Head of caudate nucleus (tissue), 42 donors: ENCODE results near the gene SERPINB7.

ENCODE experiments used
- DNase-seq, 42 donors: peaks; one replicate each; pipeline versions ENCODE4 v3.0.0 to v3.0.0-alpha.2; 2020 to 2021; ENCODE audit warnings: mixed read lengths in 7 of 42
- intact Hi-C: fragments of 100-400 bp; cut with DNase I; formaldehyde crosslinking; loops from one replicate; pipeline ENCODE4 v1.15.0; 2022

SERPINB7 gene

DNA sequence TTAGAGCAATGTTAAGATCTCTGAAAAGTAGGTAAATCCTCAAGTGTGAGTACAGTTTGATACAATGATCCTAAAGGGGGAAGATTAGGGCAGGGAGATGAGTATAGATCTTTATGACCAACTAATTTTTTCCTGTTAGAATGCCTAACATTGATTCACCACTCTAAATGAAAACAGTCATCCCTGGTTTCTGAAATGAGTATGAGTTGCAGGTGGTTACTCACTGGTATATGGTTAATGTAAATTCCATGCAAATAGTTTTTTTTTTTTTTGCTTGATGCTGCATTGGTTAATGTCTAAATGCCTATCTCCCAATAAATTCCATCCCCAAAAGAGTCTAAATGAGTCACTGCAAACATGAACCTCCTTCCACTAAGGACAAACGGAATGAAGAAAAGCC is 57.3 kb downstream of the SERPINB7 start:
- intact Hi-C loops = no loop called here

DNA sequence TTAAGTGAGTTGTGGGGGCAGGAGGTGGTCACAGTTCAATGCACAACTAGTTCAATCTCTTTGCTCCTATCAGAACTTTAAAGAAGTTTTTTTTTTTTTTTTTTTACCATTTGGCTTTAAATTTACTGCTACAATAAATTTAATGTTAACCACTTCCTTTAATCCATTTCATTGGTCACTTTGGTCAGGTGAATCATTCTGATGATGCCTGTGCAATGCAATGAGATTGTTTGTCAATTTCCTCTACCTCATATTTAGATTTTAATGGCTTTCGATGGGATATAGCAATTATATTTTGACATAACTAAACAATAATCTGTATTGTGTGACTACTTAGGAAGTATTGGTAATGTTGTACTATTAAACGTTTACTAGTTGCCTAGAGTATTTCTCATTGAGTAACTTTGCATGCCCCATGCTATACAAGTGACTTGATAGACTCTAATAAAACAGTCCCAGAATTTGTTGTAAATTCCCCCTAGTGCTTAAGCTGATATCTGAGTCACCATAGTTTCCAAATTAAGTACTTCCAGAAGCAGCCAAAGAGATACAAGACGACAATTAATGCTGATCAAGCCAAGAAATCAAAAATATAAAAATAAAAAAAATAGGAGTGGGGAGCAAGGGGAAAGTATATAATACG is 59.4 kb downstream of the SERPINB7 start:
- no peak for DNase-seq
- intact Hi-C loops = no loop called here

More for the DNA sequence above, 57.3 kb downstream of the SERPINB7 start:
- DNase-seq = no peak

DNA sequence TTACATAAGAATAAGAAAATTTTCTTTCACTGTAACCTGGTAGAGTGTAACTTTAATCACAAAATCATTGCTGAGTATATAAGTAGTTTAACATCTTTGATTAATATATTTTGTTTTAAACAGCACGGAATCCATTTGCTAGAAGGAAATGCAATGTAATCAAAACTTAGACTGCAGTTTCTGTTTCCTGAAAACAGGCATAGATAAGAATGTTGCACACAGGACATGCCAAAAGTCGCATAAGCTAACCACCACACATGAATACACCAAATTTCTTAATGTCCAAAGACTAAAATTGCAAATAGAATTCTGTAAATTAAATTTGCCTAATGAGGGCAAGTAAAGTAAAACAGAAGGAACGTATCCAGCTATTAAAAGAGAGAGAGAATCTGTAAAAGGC is 61.2 kb downstream of the SERPINB7 start:
- no peak for DNase-seq
- intact Hi-C loops = no loop called here

DNA sequence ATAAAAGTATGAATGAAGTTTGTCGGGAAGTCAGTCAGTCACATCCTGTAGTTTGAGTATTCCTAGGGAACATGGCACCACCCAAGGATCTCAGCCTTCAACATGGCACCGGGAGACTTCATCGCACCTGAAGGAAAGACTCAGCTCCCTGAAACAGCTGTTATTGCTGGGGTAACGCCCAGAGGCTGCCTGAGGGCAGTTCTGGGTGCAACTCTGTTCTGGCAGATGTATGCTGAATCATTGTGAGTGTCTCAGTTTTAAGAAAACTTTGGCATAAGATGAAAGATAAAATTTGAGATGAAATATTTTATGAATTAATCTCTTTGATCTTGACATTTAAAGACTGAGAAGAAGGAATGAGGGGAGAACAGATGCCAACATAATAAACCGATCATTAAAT is 62.4 kb downstream of the SERPINB7 start:
- intact Hi-C loops = no loop called here
- no peak for DNase-seq

DNA sequence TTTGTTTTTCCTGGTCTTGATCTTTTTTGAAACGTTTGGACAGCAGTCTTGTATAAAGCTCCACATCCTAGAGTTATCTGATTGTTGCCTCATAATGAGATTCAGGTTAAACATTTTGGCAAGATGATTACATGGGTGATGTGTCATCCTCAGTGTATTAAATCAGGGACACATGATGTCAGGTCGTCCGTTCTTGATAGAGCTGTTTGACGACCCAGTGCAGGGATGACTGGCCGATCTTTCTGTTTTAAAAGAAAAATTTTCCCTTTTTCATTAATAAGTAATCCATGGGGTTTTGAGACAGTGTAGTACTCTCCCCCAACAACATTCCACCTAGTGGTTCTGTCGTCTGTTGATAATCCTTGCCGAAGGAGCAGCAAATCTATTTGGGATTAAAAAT is 67.8 kb downstream of the SERPINB7 start:
- intact Hi-C loops = no loop called here
- DNase-seq = no peak

DNA sequence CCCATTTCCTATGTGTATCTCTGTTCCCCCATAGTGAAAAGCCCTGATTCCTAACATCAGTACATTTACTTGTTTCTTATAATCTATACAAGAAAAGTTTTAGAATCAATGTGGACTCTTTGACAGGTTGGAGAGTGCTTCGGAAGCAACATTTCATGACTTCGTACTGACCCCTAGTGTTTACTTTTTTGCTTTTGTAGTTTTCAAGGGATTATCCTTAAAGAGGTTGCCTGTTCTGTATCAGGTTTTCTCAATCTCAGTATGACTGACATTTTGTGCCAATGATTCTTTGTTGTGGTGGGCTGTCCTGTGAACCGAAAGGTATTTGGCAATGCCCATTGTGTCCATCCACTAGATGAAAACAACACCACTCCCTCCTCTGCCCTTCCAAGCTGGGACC is 69.0 kb downstream of the SERPINB7 start:
- intact Hi-C loops = no loop called here
- DNase-seq = no peak

DNA sequence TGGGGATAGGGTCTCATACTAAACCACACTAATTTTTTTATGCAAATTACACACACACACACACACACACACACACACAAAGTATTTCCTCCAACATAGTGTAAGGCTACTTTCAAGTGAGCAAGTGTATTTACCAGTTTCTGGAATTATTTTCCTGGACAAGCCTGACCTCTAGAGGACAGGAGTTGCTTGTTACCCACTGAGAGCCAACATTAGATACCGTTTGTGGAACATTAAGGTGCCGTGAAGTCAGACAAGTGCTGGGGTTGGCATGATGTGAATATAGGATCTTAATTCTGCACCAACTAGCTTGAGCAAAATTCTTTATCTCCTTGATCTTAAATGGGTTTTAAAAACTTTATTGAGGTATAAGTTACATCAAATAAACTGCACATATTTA is 72.9 kb downstream of the SERPINB7 start:
- intact Hi-C loops = no loop called here
- peak in 6 of 42 donors; percentile 4 to 30 (median 9) for DNase-seq

DNA sequence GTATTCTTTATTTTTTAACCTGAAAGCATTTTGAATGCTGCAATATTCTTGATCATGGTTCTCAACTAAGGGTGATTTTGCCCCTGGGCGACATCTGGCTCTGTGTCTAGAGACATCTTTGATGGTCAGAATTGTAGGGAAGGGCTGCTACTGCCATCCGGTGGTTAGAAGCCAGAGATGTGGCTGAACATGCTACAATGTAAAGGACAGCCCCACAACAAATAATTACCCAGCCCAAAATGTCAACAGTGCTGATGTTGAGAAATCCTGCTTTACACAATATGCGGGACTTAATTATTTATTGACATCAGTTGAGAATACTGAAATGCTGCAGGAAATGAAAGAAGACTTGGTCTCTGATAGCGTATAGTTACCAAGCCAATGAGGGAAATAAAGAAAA is 74.8 kb downstream of the SERPINB7 start:
- peak in 20 of 42 donors; percentile 3 to 52 (median 15) for DNase-seq

DNA sequence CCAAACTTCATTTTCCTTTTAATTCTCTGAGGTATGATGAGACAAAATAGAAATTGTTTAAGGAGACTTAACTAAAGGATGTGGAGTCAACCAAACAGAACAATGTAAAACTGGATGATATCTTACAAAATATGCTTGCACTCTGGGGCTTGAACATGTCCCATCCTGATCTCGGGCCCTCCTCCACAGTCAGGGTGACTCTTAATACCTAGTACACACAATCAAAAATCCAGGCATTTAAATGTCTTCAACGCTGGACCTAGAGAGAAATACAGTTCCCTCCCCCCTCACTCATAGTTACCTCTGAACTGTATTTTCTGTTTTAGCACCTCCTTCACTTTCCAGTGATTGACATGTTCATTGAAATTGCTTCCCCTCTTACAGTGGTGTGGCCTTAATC is 75.4 kb downstream of the SERPINB7 start:
- intact Hi-C loops = no loop called here
- no peak for DNase-seq

More for the DNA sequence above, 74.8 kb downstream of the SERPINB7 start:
- intact Hi-C loops = no loop called here
